Amygdala (tissue), 56 donors: ENCODE measurements around the gene MXI1.

ENCODE experiments used
- DNase-seq, 56 donors: peaks; one replicate each; lab custom pipeline; 2025; lab: John Stamatoyannopoulos, UW

Gene MXI1

GRCh38 chr10:110336111-110336721 is 128.8 kb downstream of the MXI1 start:
- peak in 1 of 56 donors; percentile 19 for DNase-seq
